Astrocyte (in vitro differentiated cells and primary cell): ENCODE results near the gene HOXD12.

Experiments used
- CTCF ChIP-seq: IDR thresholded peaks from 2 replicates; pipeline ENCODE4 v1.5.1; 2011; ENCODE audit warnings: low read depth, mild to moderate bottlenecking, inconsistent platforms, low read length, moderate library complexity; ENCODE audit not compliant: insufficient read depth
- EZH2 ChIP-seq: IDR thresholded peaks from 2 replicates; pipeline ENCODE4 v1.6.1; 2012; ENCODE audit warnings: mild to moderate bottlenecking, low read length, inconsistent platforms; ENCODE audit not compliant: insufficient read depth

GRCh38 chr2:176093898-176094249 lies 5.7 kb upstream of the HOXD12 start:
- no peak for TF ChIP-seq CTCF
- no peak for TF ChIP-seq EZH2
